ENCODE data around the gene KRTAP12-3. TPM values are rescaled to one million over a fixed set of nuclear protein-coding genes. Genes with fewer than 3 reads are reported as not detected.

Gene KRTAP12-3
- polyA plus RNA-seq, 3 donors: not detected

GRCh38 chr21:44706706-44707581 lies 49.2 kb downstream of the KRTAP12-3 start:
- peaks cover 82 to 99% (median 91%) of the 10 kb centered on the region in 3 donors for H3K27me3 Mint-ChIP-seq (ENCODE audit: low read depth in 3 of 3)
- H3K9me3 Mint-ChIP-seq: peaks cover 8 to 45% (median 20%) of the 10 kb centered on the region in 7 donors
- no peaks in the 10 kb centered on the region for H4K20me1 ChIP-seq (ENCODE audit: insufficient read depth, low read length)
- H3K4me1 Mint-ChIP-seq: peaks cover 1% of the 10 kb centered on the region
- DNase-seq: no peak
- peak overlapping the region in 1 of 2 donors; percentile 81 for H3K4me3 Mint-ChIP-seq
- H2AFZ ChIP-seq (ENCODE audit: insufficient read depth, low read depth, low read length, poor library complexity, severe bottlenecking): no peak overlapping the region
- no peak overlapping the region for H3K9ac ChIP-seq (ENCODE audit: insufficient read depth, low read length, poor library complexity, severe bottlenecking)
- no peak overlapping the region for H3K27ac Mint-ChIP-seq
- TF ChIP-seq, protein P1, sequence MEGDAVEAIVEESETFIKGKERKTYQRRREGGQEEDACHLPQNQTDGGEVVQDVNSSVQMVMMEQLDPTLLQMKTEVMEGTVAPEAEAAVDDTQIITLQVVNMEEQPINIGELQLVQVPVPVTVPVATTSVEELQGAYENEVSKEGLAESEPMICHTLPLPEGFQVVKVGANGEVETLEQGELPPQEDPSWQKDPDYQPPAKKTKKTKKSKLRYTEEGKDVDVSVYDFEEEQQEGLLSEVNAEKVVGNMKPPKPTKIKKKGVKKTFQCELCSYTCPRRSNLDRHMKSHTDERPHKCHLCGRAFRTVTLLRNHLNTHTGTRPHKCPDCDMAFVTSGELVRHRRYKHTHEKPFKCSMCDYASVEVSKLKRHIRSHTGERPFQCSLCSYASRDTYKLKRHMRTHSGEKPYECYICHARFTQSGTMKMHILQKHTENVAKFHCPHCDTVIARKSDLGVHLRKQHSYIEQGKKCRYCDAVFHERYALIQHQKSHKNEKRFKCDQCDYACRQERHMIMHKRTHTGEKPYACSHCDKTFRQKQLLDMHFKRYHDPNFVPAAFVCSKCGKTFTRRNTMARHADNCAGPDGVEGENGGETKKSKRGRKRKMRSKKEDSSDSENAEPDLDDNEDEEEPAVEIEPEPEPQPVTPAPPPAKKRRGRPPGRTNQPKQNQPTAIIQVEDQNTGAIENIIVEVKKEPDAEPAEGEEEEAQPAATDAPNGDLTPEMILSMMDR (IDR thresholded peaks at IDR 0.05): no peak
- intact Hi-C loops (cut with micrococcal nuclease): no loop called here
- H3K36me3 ChIP-seq (replicated peaks in 1 of 2; ENCODE audit: control insufficient read depth in 1 of 2, insufficient read depth in 2 of 2, low read length in 2 of 2): no peaks in the 10 kb centered on the region
- peaks cover 52 to 90% of the 10 kb centered on the region in 2 donors for H3K27me3 ChIP-seq (ENCODE audit: control insufficient read depth in 2 of 2, insufficient read depth in 2 of 2, low read length in 2 of 2)
- no peak overlapping the region for H3K4me3 ChIP-seq (replicated peaks in 1 of 3; ENCODE audit: low read depth in 2 of 3, low read length in 3 of 3)
- no peak overlapping the region for H3K27ac ChIP-seq (ENCODE audit: low read depth in 1 of 2, low read length in 2 of 2)
- 9% methylated on average over 26 of the region's 46 CpGs for WGBS (ENCODE audit: insufficient coverage)
- H3K36me3 Mint-ChIP-seq: peaks cover 0 to 12% of the 10 kb centered on the region in 2 donors
- H3K4me2 ChIP-seq (replicated peaks; ENCODE audit: extremely low read depth, low read length, poor library complexity, severe bottlenecking): no peak overlapping the region
- peaks cover 7 to 33% of the 10 kb centered on the region in 2 donors for H3K9me3 ChIP-seq (replicated peaks in 1 of 2; ENCODE audit: control insufficient read depth in 1 of 2, insufficient read depth in 1 of 2, low read length in 2 of 2)
- no peaks in the 10 kb centered on the region for H3K79me2 ChIP-seq (ENCODE audit: insufficient read depth, low read length)
- H3K4me1 ChIP-seq (ENCODE audit: control insufficient read depth in 1 of 2, insufficient read depth in 2 of 2, low read length in 2 of 2): no peaks in the 10 kb centered on the region

Small RNA genes lying within 50 kb of the gene (small RNA-seq; reads per million reads assigned to genes)
- gene KRTAP12-6P (ENCODE audit: insufficient read length, low read depth): not detected

Other genes starting within 250 kb of the KRTAP12-3 start
- gene LRRC3, start 202.4 kb upstream of the KRTAP12-3 start, polyA plus RNA-seq: under 1 TPM; 0.30 to 0.59 (median 0.41) TPM
- not detected for gene KRTAP10-1, start 117.7 kb upstream of the KRTAP12-3 start, polyA plus RNA-seq
- not detected for gene KRTAP10-2, start 106.4 kb upstream of the KRTAP12-3 start, polyA plus RNA-seq
- gene KRTAP10-3, start 99.1 kb upstream of the KRTAP12-3 start, polyA plus RNA-seq: not detected
- gene KRTAP10-4, start 84.2 kb upstream of the KRTAP12-3 start, polyA plus RNA-seq: not detected
- gene KRTAP10-5, start 77.3 kb upstream of the KRTAP12-3 start, polyA plus RNA-seq: not detected
- gene KRTAP10-6, start 65.4 kb upstream of the KRTAP12-3 start, polyA plus RNA-seq: not detected
- gene KRTAP10-7, start 57.3 kb upstream of the KRTAP12-3 start, polyA plus RNA-seq: not detected
- not detected for gene KRTAP10-8, start 45.9 kb upstream of the KRTAP12-3 start, polyA plus RNA-seq
- gene KRTAP10-9, start 30.8 kb upstream of the KRTAP12-3 start, polyA plus RNA-seq: not detected
- gene KRTAP10-10, start 20.6 kb upstream of the KRTAP12-3 start, polyA plus RNA-seq: not detected
- not detected for gene KRTAP10-11, start 11.5 kb upstream of the KRTAP12-3 start, polyA plus RNA-seq
- gene KRTAP12-4, start 3.3 kb upstream of the KRTAP12-3 start, polyA plus RNA-seq: not detected
- not detected for gene KRTAP12-2, start 9.0 kb downstream of the KRTAP12-3 start, polyA plus RNA-seq
- not detected for gene KRTAP12-1, start 24.2 kb downstream of the KRTAP12-3 start, polyA plus RNA-seq
- not detected for gene KRTAP10-12, start 39.2 kb downstream of the KRTAP12-3 start, polyA plus RNA-seq
- gene TSPEAR, start 53.6 kb downstream of the KRTAP12-3 start, polyA plus RNA-seq: not detected
- 100 to 1,000 TPM in 1 of 3 donors, 10 to 100 TPM in 2; 22.5 to 123 (median 31.0) TPM for gene UBE2G2, start 143.9 kb downstream of the KRTAP12-3 start, polyA plus RNA-seq
- gene SUMO3, start 160.1 kb downstream of the KRTAP12-3 start, polyA plus RNA-seq: 100 to 1,000 TPM in 2 of 3 donors, 10 to 100 TPM in 1; 70.9 to 112 (median 109) TPM
- gene PTTG1IP, start 215.8 kb downstream of the KRTAP12-3 start, polyA plus RNA-seq: 100 to 1,000 TPM; 118 to 238 (median 206) TPM